Measurements from ENCODE around the gene ATAD3A. TPM values are rescaled to one million over a fixed set of nuclear protein-coding genes. Genes with fewer than 3 reads are reported as not detected.
"Not testable (repeated sequence)": the region's sequence is repeated elsewhere in the genome, so short reads cannot be mapped to it uniquely, and the experiment has no call there.

ATAD3A gene
- total RNA-seq, 2 donors from 2014 or later: 20.3 to 23.3 TPM

DNA sequence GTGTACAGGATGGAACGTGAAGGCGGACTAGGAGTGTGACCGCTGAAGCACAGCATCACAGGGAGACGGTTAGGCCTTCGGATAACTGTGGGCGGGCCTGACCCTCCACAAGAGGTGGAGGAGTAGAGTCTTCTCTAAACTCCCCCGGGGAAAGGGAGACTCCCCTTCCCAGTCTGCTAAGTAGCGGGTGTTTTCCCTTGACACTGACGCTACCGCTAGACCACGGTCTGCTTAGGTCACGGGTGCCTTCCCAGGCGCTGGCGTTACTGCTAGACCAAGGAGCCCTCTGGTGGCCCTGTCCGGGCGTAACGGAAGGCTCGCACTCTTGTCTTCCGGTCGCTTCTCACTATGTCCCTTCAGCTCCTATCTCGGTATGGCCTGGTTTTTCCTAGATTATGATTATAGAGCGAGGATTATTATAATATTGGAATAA lies 6.6 kb upstream of the ATAD3A start:
- H3K27me3 Mint-ChIP-seq; H3K36me3 Mint-ChIP-seq (ENCODE audit: low read depth); H3K9me3 ChIP-seq (ENCODE audit: control insufficient read depth, low read length, poor library complexity, severe bottlenecking): not testable (repeated sequence)
- Mint-ChIP-seq H3K4me3 (peak overlapping the region; percentile 94), H3K27ac (peak overlapping the region; percentile 97), H3K4me1 (peaks cover 11% of the 10 kb centered on the region)
- peak in 1 of 3 donors; percentile 23 for DNase-seq
- ATAC-seq: peak; percentile 78

DNA sequence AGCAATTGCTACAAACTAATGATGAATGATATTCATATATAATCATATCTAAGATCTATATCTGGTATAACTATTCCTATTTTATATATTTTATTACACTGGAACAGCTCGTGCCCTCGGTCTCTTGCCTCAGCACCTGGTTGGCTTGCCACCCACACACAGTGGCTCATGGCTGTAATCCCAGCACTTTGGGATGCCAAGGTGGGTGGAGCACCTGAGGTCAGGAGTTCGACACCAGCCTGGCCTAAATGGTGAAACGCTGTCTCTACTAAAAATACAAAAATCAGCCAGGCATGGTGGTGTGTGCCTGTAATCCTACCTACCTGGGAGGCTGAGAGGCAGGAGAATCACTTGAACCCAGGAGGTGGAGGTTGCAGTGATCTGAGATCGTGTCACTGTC lies 6.2 kb upstream of the ATAD3A start:
- Mint-ChIP-seq H3K4me1 (peaks cover 12% of the 10 kb centered on the region), H3K4me3 (peak overlapping the region; percentile 43), H3K27ac (peak overlapping the region; percentile 97)
- ATAC-seq; H3K27me3 Mint-ChIP-seq; H3K9me3 ChIP-seq (ENCODE audit: control insufficient read depth, low read length, poor library complexity, severe bottlenecking); DNase-seq; H3K36me3 Mint-ChIP-seq (ENCODE audit: low read depth): not testable (repeated sequence)

DNA sequence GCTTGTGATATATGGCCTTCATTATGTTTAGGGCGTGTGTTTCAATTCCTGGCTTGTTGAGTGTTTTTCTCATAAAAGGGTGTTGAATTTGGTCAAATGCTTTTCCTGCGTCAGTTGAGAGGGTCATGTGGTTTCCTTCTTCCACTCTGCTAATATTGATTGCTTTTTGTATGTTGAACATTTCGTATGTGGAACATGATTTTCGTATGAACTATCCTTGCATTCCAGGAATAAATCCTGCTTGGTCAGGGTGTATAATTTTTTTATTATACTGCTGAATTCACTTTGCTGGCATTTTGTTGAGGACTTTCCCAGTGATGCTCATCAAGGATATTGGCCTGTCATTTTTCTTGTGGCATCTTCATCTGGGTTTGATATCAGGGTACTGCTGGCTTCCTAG lies 4.7 kb upstream of the ATAD3A start:
- H3K27ac Mint-ChIP-seq: peak overlapping the region; percentile 37
- ATAC-seq (no peak), DNase-seq (no peak)
- H3K9me3 ChIP-seq (ENCODE audit: control insufficient read depth, low read length, poor library complexity, severe bottlenecking): no peaks in the 10 kb centered on the region
- peaks cover 3% of the 10 kb centered on the region for H3K36me3 Mint-ChIP-seq (ENCODE audit: low read depth)
- no peak overlapping the region for H3K4me3 Mint-ChIP-seq
- no peaks in the 10 kb centered on the region for H3K27me3 Mint-ChIP-seq
- H3K4me1 Mint-ChIP-seq: peaks cover 17% of the 10 kb centered on the region

DNA sequence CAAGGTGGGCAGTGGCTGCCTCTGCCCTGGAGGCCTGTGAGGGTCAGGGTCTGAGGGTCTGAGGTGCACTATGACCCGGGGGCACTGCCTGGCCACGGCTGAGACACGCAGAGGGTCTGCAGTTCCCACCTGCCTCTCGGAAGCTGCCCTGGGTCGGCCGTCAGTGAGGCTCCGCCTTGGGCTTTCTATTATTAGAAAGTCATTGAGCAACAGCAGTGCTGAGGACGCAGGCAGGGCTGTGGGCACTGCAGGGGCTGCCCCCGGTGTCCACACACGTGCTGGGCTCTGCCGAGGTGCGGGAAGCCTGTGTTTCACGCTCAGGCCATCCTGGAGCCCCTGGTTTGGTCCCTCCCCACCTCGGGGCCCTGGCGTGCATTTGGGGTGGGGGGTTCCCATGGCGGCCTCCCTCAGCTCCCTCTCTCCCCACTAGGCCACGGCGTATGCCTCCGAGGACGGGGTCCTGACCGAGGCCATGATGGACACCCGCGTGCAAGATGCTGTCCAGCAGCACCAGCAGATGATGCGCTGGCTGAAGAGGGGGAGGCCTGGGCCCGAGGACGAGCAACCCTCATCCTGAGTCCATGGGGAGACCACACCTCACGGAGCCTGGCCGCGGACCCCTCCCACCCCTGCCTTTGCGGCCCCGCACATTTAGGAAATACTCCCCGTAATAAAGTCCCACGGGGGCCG lies 3.0 kb upstream of the ATAD3A start:
- H3K9me3 ChIP-seq (ENCODE audit: control insufficient read depth, low read length, poor library complexity, severe bottlenecking); H3K27me3 Mint-ChIP-seq; ATAC-seq; H3K27ac Mint-ChIP-seq; H3K36me3 Mint-ChIP-seq (ENCODE audit: low read depth); DNase-seq; H3K4me3 Mint-ChIP-seq: not testable (repeated sequence)
- peaks cover 19% of the 10 kb centered on the region for H3K4me1 Mint-ChIP-seq

DNA sequence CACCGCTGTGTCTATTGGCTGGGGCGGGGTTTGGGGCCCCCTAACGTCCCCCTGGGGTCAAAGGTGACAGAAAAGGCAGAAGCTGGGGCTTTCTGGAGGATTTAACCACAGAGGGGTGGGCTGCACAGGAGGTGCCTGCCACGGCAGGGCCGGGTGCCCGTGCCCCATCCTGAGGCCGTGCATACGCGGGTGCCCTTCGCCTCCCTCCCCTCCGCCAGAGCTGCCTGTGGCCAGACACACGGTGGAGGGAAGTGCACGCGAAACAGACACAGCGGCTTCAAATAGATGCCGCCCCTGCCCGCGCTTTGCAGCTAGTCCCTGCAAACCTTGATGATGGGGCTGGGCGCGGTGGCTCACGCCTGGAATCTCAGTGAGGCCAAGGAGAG lies 2.5 kb upstream of the ATAD3A start:
- not testable (repeated sequence) for H3K27ac Mint-ChIP-seq, H3K27me3 Mint-ChIP-seq, DNase-seq

DNA sequence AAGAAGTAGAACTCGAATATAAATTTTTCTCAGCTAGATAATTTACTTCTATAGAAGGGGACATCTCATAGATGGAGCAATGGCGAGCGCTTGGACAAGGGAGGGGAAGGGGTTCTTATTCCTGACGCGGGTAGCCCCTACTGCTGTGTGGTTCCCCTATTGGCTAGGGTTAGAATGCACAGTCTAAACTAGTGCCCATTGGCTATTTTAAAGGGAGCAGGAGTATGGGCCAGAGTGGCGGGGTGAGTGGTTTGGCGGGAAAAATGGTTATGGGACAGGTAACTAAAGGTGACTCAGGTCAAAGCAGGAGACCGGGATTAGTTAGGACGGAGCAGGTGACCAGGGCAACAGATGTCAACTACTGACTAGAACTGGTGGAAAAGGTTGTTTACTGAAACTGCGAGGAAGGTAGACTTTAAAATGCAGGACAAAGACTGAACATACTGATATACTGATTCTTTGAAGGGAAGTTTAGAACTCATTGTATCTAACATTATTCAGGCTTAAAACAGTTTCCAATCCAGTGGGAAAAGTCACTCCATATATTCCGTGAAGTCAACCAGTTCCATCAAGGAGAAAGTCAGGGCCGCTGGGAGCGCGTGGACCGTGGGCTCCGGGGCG lies 940 bp upstream of the ATAD3A start:
- Mint-ChIP-seq H3K4me3 (peak overlapping the region; percentile 95), H3K4me1 (peaks cover 9% of the 10 kb centered on the region), H3K27me3 (no peaks in the 10 kb centered on the region), H3K27ac (peak overlapping the region; percentile 95), H3K36me3 (ENCODE audit: low read depth) (peaks cover 3% of the 10 kb centered on the region)
- ATAC-seq: no peak
- DNase-seq: no peak
- H3K9me3 ChIP-seq (ENCODE audit: control insufficient read depth, low read length, poor library complexity, severe bottlenecking): no peaks in the 10 kb centered on the region

More for the DNA sequence above, 2.5 kb upstream of the ATAD3A start:
- not testable (repeated sequence) for ATAC-seq; H3K9me3 ChIP-seq (ENCODE audit: control insufficient read depth, low read length, poor library complexity, severe bottlenecking); H3K4me3 Mint-ChIP-seq; H3K36me3 Mint-ChIP-seq (ENCODE audit: low read depth)
- H3K4me1 Mint-ChIP-seq: peaks cover 19% of the 10 kb centered on the region

DNA sequence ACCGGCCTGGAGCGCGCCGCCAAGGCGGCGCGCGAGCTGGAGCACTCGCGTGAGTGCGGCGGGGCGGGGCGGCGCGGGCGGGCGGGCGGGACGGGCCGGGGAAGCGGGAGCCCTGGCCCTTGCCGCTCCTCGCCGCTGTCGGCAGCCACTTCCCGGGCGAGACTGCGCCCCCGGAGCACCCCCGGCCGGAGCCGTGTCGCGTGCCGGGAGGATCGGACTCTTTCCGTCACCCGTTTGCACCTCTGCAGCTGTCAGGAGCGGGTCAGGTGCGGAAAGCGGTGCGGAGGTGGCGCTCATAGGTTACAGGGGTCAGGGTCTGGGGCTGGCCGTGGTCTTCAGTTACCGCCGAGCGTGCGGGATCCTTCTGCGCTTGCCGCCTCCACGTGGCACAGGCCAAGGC lies 463 bp downstream of the ATAD3A start:
- H3K27me3 Mint-ChIP-seq; H3K36me3 Mint-ChIP-seq (ENCODE audit: low read depth); H3K4me1 Mint-ChIP-seq; DNase-seq; H3K9me3 ChIP-seq (ENCODE audit: control insufficient read depth, low read length, poor library complexity, severe bottlenecking); H3K27ac Mint-ChIP-seq: not testable (repeated sequence)
- H3K4me3 Mint-ChIP-seq: peak overlapping the region; percentile 67
- ATAC-seq: peak; percentile 21

DNA sequence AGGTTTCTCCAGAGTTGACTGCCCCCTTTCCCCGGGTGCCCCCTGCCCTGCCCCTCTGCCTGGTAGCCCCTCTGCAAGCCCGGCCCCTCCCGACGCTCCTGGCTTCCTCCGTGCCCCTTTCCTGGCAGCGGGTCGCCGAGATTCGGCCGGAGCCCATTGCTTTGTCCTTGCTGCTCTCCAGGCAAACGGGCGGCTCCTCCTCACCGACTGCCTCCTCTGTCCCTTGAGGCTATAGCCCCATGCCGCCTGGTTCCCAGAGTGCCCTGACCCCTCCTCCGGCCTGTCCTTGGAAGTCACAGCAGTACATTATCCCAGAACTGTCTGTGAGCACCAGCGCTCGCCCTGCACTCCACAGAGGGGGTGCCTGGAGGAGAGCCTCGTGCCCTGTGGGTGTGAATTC lies 1.7 kb downstream of the ATAD3A start:
- H3K4me3 Mint-ChIP-seq: peak overlapping the region; percentile 73
- H3K36me3 Mint-ChIP-seq (ENCODE audit: low read depth); DNase-seq; H3K4me1 Mint-ChIP-seq; H3K9me3 ChIP-seq (ENCODE audit: control insufficient read depth, low read length, poor library complexity, severe bottlenecking); H3K27me3 Mint-ChIP-seq; H3K27ac Mint-ChIP-seq; ATAC-seq: not testable (repeated sequence)

DNA sequence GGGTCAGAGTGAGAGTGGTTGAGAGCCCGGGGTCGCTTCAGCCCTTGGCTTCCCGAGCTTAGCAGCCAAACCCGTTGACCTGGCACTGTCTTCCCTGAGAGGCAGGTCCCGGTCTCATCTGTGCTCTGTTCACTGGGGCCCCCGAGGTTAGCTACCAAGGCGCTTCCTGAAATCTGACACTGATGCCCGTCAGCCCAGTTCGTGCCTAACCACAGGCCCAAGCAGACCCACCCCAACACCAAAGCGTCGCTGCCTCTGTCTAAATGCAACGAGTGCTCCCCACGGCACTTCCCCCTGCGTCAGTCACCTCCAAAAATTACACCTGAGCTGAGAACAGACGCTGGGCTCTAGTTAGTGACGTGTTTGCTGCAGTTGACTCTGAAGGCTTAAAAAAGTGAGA lies 2.4 kb downstream of the ATAD3A start:
- H3K27me3 Mint-ChIP-seq, ATAC-seq, DNase-seq: not testable (repeated sequence)

DNA sequence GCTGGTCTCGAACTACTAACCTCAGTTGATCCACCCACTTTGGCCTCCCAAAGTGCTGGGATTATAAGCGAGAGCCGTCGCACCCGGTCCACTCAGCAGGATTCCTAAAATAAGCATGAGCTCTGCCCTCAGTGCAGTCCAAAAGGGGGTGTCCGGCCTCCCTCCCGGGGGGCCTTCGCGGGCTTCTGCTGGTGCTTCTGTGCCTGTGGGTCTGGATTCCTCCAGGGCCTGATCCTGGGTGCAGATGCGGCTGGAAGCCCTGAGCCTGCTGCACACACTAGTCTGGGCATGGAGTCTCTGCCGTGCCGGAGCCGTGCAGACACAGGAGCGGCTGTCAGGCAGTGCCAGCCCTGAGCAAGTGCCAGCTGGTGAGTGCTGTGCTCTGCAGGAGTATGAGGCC lies 5.0 kb downstream of the ATAD3A start:
- H3K27me3 Mint-ChIP-seq; H3K36me3 Mint-ChIP-seq (ENCODE audit: low read depth); ATAC-seq; H3K27ac Mint-ChIP-seq; DNase-seq; H3K9me3 ChIP-seq (ENCODE audit: control insufficient read depth, low read length, poor library complexity, severe bottlenecking); H3K4me1 Mint-ChIP-seq; H3K4me3 Mint-ChIP-seq: not testable (repeated sequence)

More for the DNA sequence above, 2.4 kb downstream of the ATAD3A start:
- not testable (repeated sequence) for H3K27ac Mint-ChIP-seq; H3K9me3 ChIP-seq (ENCODE audit: control insufficient read depth, low read length, poor library complexity, severe bottlenecking); H3K4me1 Mint-ChIP-seq; H3K4me3 Mint-ChIP-seq; H3K36me3 Mint-ChIP-seq (ENCODE audit: low read depth)

DNA sequence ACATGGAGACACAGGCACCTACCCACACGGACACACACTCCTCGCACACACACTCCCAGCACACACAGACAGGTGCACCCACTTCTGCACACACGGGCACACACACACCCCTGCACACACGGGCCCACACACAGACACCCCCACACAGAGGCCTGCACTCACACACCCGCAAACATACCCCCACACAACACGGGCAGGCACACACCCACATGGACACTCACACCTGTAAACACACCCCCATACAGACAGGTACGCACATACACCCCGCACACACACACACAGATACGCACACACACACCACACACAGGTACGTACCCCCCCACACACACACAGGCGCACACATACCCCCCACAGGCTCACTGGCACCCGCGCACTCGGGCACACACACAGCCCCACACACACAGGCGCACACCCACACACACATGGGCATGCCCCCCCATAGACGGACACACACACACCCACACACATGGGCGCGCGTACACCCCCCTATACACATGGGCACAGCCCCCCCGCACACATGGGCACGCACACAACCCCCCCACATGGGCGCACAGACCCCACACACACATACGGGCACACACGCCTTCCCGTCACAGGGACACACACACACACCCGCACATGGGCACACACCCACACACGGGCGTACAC lies 6.1 kb downstream of the ATAD3A start:
- Mint-ChIP-seq H3K36me3 (ENCODE audit: low read depth) (no peaks in the 10 kb centered on the region), H3K27me3 (no peaks in the 10 kb centered on the region), H3K4me1 (peaks cover 2% of the 10 kb centered on the region), H3K27ac (no peak overlapping the region), H3K4me3 (no peak overlapping the region)
- DNase-seq: no peak
- no peaks in the 10 kb centered on the region for H3K9me3 ChIP-seq (ENCODE audit: control insufficient read depth, low read length, poor library complexity, severe bottlenecking)
- no peak for ATAC-seq

DNA sequence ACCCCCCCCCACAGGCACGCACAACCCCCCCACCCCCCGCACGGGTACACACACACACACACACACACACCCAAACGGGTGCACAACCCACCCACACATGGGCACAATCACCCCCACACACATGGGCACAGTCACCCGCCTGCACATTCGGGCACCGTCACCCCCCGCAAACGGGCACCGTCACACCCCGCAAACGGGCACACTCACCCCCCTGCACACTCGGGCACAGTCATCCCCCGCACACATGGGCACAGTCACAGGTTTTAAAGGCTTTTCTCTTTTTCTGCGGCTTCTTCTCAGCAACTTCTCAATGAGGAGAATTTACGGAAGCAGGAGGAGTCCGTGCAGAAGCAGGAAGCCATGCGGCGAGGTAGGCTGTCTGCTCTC lies 6.7 kb downstream of the ATAD3A start:
- not testable (repeated sequence) for H3K4me1 Mint-ChIP-seq, H3K27ac Mint-ChIP-seq, ATAC-seq

DNA sequence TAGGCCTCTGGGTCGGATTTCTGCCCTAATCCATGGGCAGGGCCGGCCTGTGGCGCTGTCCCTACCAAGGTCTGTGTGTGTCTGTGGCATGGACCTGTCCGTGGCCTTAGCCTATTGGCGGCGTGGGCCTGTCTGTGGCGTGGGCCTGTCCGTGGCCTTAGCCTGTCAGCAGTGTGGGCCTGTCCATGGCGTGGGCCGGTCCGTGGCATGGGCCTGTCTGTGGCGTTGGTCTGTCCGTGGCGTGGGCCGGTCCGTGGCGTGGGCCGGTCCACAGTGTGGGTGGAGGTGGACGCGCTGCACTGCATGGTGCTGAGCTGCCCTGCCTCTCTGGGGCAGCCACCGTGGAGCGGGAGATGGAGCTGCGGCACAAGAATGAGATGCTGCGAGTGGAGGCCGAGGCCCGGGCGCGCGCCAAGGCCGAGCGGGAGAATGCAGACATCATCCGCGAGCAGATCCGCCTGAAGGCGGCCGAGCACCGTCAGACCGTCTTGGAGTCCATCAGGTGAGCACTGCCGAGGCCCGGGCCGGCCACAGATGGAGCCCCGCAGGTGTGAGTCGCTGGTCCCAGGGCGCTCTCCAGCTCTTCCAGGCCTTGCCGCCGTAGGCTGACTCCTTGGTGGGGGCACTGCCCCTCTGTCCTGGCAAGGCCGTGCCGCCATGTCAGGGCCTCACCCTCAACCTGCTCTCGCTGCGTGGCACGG lies 8.0 kb downstream of the ATAD3A start:
- H3K4me3 Mint-ChIP-seq; H3K36me3 Mint-ChIP-seq (ENCODE audit: low read depth); DNase-seq; H3K27me3 Mint-ChIP-seq; H3K9me3 ChIP-seq (ENCODE audit: control insufficient read depth, low read length, poor library complexity, severe bottlenecking); H3K27ac Mint-ChIP-seq; H3K4me1 Mint-ChIP-seq; ATAC-seq: not testable (repeated sequence)

More for the DNA sequence above, 6.7 kb downstream of the ATAD3A start:
- H3K4me3 Mint-ChIP-seq; DNase-seq; H3K27me3 Mint-ChIP-seq; H3K36me3 Mint-ChIP-seq (ENCODE audit: low read depth); H3K9me3 ChIP-seq (ENCODE audit: control insufficient read depth, low read length, poor library complexity, severe bottlenecking): not testable (repeated sequence)
